H1 (cell line): ENCODE measurements around the gene YWHAG. TPM values are rescaled to one million over a fixed set of nuclear protein-coding genes. Genes with fewer than 3 reads are reported as not detected.

Source experiments
- CTCF ChIA-PET: fragments of 300-600 bp; sonication (Branson Sonifier 250); formaldehyde crosslinking; loops from one replicate; lab custom pipeline; 2021; ENCODE audit not compliant: partially characterized antibody; lab: Charles Lee
- POLR2A ChIA-PET: fragments of 300-600 bp; sonication (Branson Sonifier 250); formaldehyde crosslinking; loops from one replicate; lab custom pipeline; 2021; ENCODE audit warnings: inconsistent platforms; ENCODE audit not compliant: partially characterized antibody; lab: Charles Lee
- DNase-seq, 2 experiments: peaks; one replicate each; pipeline versions ENCODE4 v3.0.0 to v3.0.0-alpha.2; 2010 to 2022; ENCODE audit warnings: low spot score in 2 of 2, low read depth in 1 of 2, mixed read lengths in 1 of 2
- FAIRE-seq: peaks from 2 replicates; lab custom pipeline; 2011; peaks lifted over from hg19 to GRCh38; lab: Jason Lieb, UNC
- H2AFZ ChIP-seq: 2 replicates; pipeline ENCODE4 v1.8.1; 2012; ENCODE audit warnings: low read length, inconsistent platforms
- H2AK5ac ChIP-seq: 2 replicates; pipeline ENCODE4 v1.6.1; 2013; ENCODE audit warnings: low read depth, low read length
- H2BK120ac ChIP-seq: replicated peaks from 2 replicates; pipeline ENCODE3; 2013; ENCODE audit warnings: low read depth, low read length, inconsistent platforms
- H2BK12ac ChIP-seq: 2 replicates; pipeline ENCODE4 v1.6.1; 2013; ENCODE audit warnings: low read depth, low read length
- H2BK15ac ChIP-seq: 2 replicates; pipeline ENCODE4 v1.6.1; 2013; ENCODE audit warnings: low read length
- H2BK20ac ChIP-seq: 2 replicates; pipeline ENCODE4 v1.6.1; 2013; ENCODE audit warnings: low read length
- H2BK5ac ChIP-seq: 2 replicates; pipeline ENCODE4 v1.6.1; 2013; ENCODE audit warnings: low read depth, low read length
- H3K14ac ChIP-seq: 2 replicates; pipeline ENCODE4 v1.6.1; 2013; ENCODE audit warnings: inconsistent platforms; ENCODE audit not compliant: insufficient read length
- H3K18ac ChIP-seq: 2 replicates; pipeline ENCODE4 v1.6.1; 2013; ENCODE audit warnings: low read length; ENCODE audit errors: extremely low read depth
- H3K23ac ChIP-seq: 2 replicates; pipeline ENCODE4 v1.6.1; 2013; ENCODE audit warnings: inconsistent platforms; ENCODE audit not compliant: insufficient read length
- H3K23me2 ChIP-seq: 2 replicates; pipeline ENCODE4 v1.6.1; 2013; ENCODE audit warnings: low read depth, low read length
- H3K27ac ChIP-seq: 2 replicates; pipeline ENCODE4 v1.6.1; 2011; ENCODE audit warnings: low read depth, low read length, inconsistent platforms
- H3K27me3 ChIP-seq, 4 experiments: replicated peaks in 1 of 4; 1 replicate in 1 of 4; 2 replicates in 3 of 4; pipeline versions ENCODE4 v1.6.1 to v1.8.1; 2011 to 2013; ENCODE audit warnings: low read length in 3 of 4, mild to moderate bottlenecking in 3 of 4, inconsistent platforms in 2 of 4, mixed read lengths in 2 of 4, moderate library complexity in 1 of 4; ENCODE audit not compliant: control insufficient read depth in 3 of 4, insufficient read depth in 3 of 4; ENCODE audit errors: extremely low read depth in 1 of 4
- H3K36me3 ChIP-seq, 4 experiments: 2 replicates each; pipeline versions ENCODE4 v1.6.1 to v1.8.1; 2011 to 2013; ENCODE audit warnings: mild to moderate bottlenecking in 4 of 4, low read length in 3 of 4, moderate library complexity in 2 of 4, control low read depth in 1 of 4, inconsistent platforms in 1 of 4; ENCODE audit not compliant: insufficient read depth in 4 of 4, control insufficient read depth in 2 of 4
- H3K4ac ChIP-seq: replicated peaks from 2 replicates; pipeline ENCODE3; 2013; ENCODE audit warnings: low read length, low read depth, mixed read lengths, inconsistent platforms; ENCODE audit not compliant: insufficient read length
- H3K4me1 ChIP-seq, 4 experiments: replicated peaks in 1 of 4; 1 replicate in 1 of 4; 2 replicates in 3 of 4; pipeline versions ENCODE4 v1.6.1 to v1.8.1; 2011 to 2013; ENCODE audit warnings: low read length in 3 of 4, inconsistent platforms in 2 of 4, mixed read lengths in 1 of 4; ENCODE audit not compliant: insufficient read depth in 4 of 4, control insufficient read depth in 3 of 4
- H3K4me2 ChIP-seq, 2 experiments: 2 replicates each; pipeline versions ENCODE4 v1.6.1 to v1.8.1; 2011 to 2013; ENCODE audit warnings: low read depth in 2 of 2, low read length in 2 of 2, control low read depth in 1 of 2, inconsistent platforms in 1 of 2, mild to moderate bottlenecking in 1 of 2; ENCODE audit not compliant: insufficient read depth in 1 of 2
- H3K4me3 ChIP-seq, 4 experiments: fragments of 200-600, 300-600 bp in 1 of 4; sonication (generic), shearing (Covaris generic), sonication (Bioruptor Twin) in 1 of 4; 2 replicates each; pipeline versions ENCODE4 v1.5.1 to v1.8.1; 2011 to 2016; ENCODE audit warnings: low read length in 4 of 4, low read depth in 3 of 4, control low read depth in 2 of 4, inconsistent platforms in 2 of 4, mild to moderate bottlenecking in 2 of 4, mixed read lengths in 1 of 4, moderate library complexity in 1 of 4; ENCODE audit not compliant: insufficient read depth in 2 of 4; ENCODE audit errors: extremely low read depth in 1 of 4
- H3K56ac ChIP-seq: replicated peaks from 2 replicates; pipeline ENCODE3; 2013; ENCODE audit warnings: low read depth, mild to moderate bottlenecking, mixed read lengths, low read length, inconsistent platforms; ENCODE audit not compliant: insufficient read length
- H3K79me1 ChIP-seq: 2 replicates; pipeline ENCODE4 v1.6.1; 2013; ENCODE audit warnings: low read depth, low read length, control low read depth
- H3K79me2 ChIP-seq, 2 experiments: 2 replicates each; pipeline versions ENCODE4 v1.6.1 to v1.8.1; 2012 to 2013; ENCODE audit warnings: low read length in 2 of 2, mild to moderate bottlenecking in 2 of 2, inconsistent platforms in 1 of 2; ENCODE audit not compliant: insufficient read depth in 2 of 2, control insufficient read depth in 1 of 2
- H3K9ac ChIP-seq, 4 experiments: replicated peaks in 1 of 4; 1 replicate in 1 of 4; 2 replicates in 3 of 4; pipeline versions ENCODE4 v1.6.1 to v1.8.1; 2011 to 2013; ENCODE audit warnings: low read depth in 3 of 4, low read length in 3 of 4, control low read depth in 2 of 4, mild to moderate bottlenecking in 2 of 4, moderate library complexity in 2 of 4, inconsistent platforms in 1 of 4; ENCODE audit errors: extremely low read depth in 1 of 4
- H3K9me3 ChIP-seq, 2 experiments: 2 replicates each; pipeline versions ENCODE4 v1.6.1 to v1.8.1; 2012 to 2013; ENCODE audit warnings: mild to moderate bottlenecking in 2 of 2, moderate library complexity in 2 of 2, control low read depth in 1 of 2, inconsistent platforms in 1 of 2, low read depth in 1 of 2, low read length in 1 of 2, mixed read lengths in 1 of 2; ENCODE audit not compliant: insufficient read depth in 2 of 2
- H4K20me1 ChIP-seq, 2 experiments: replicated peaks in 1 of 2; 2 replicates each; pipeline versions ENCODE3 to v1.8.1; 2011 to 2013; ENCODE audit warnings: inconsistent platforms in 2 of 2, low read length in 2 of 2, mild to moderate bottlenecking in 1 of 2; ENCODE audit not compliant: insufficient read depth in 2 of 2, control insufficient read depth in 1 of 2
- H4K5ac ChIP-seq: 2 replicates; pipeline ENCODE4 v1.6.1; 2013; ENCODE audit warnings: low read length, low read depth, mixed read lengths, inconsistent platforms; ENCODE audit not compliant: insufficient read length
- H4K8ac ChIP-seq: 2 replicates; pipeline ENCODE4 v1.8.0; 2013; ENCODE audit warnings: mild to moderate bottlenecking, moderate library complexity, low read length, inconsistent platforms; ENCODE audit not compliant: insufficient read depth; ENCODE audit errors: extremely low read depth
- H4K91ac ChIP-seq: replicated peaks from 2 replicates; pipeline ENCODE3; 2013; ENCODE audit warnings: low read length, mixed read lengths, inconsistent platforms; ENCODE audit not compliant: insufficient read length
- BACH1 ChIP-seq: IDR thresholded peaks from 2 replicates; pipeline ENCODE4 v1.6.1; 2012; ENCODE audit warnings: low read length, improper control_type of control experiment
- CHD1 ChIP-seq: IDR thresholded peaks from 2 replicates; pipeline ENCODE4 v1.6.1; 2012; ENCODE audit warnings: low read depth, low read length, improper control_type of control experiment
- JUND ChIP-seq: IDR thresholded peaks from 2 replicates; pipeline ENCODE4 v1.6.1; 2011; ENCODE audit warnings: mild to moderate bottlenecking, improper control_type of control experiment, low read length
- TAF7 ChIP-seq: optimal IDR thresholded peaks from 2 replicates; pipeline ENCODE3; 2011; ENCODE audit warnings: low read depth, mild to moderate bottlenecking, inconsistent platforms, low read length, moderate library complexity, borderline replicate concordance
- WGBS, 2 experiments: shearing (Covaris generic) in 1 of 2; methylation state at CpG; one replicate each; pipeline versions ENCODE4 v1.1.6 to v1.1.7; 2013 to 2015; ENCODE audit warnings: low lambda C conversion rate in 2 of 2, mixed read lengths in 2 of 2, inconsistent platforms in 1 of 2, low coverage in 1 of 2, missing lambda C conversion rate in 1 of 2; ENCODE audit not compliant: insufficient replicate concordance in 2 of 2, insufficient coverage in 1 of 2, insufficient read length in 1 of 2; ENCODE audit errors: extremely low coverage in 1 of 2, missing lambda C conversion rate in 1 of 2; 5-methylcytosine and 5-hydroxymethylcytosine counted together
- polyA plus RNA-seq, 7 experiments: library from polyadenylated mRNA; depleted of rRNA in 3 of 7; stranded (reverse) in 5 of 7; unstranded in 2 of 7; fragments of >200 nt in 5 of 7; fragments of 200-250 nt in 2 of 7; gene quantifications; 1 replicate in 5 of 7; 2 replicates in 1 of 7; 4 replicates in 1 of 7; pipeline versions ENCODE4 v1.2.1 to v1.2.3, GENCODE V29; 2011 to 2013; ENCODE audit warnings: missing spikeins in 2 of 7, mixed read lengths in 2 of 7
- total RNA-seq: library from RNA; stranded (reverse); fragmentation: NEBNext Ultra II Directional; extraction: Animal tissue kit (Norgen Biotek cat#: 25700); gene quantifications from 2 replicates; pipeline ENCODE4 v1.2.1, GENCODE V29; 2021

The YWHAG gene
- total and polyA plus RNA-seq, 2 of the 8 experiments (the other 6 are each of a cell fraction or from before 2014, with no cell fraction given), result 57.2 to 241 TPM

- no peaks in the 10 kb centered on the region for H3K79me2 ChIP-seq
- no peaks in the 10 kb centered on the region for H3K36me3 ChIP-seq
- no peaks in the 10 kb centered on the region; the same call in 1 of the 2 replicates for H3K23me2 ChIP-seq
- no peak overlapping the region for H2BK20ac ChIP-seq
- no peak overlapping the region for H3K27ac ChIP-seq
- no peak overlapping the region; the same call in 1 of the 2 replicates for H4K8ac ChIP-seq
- H2AK5ac ChIP-seq, result no peak overlapping the region
- ChIA-PET POLR2A (interaction anchor here (0.8 to 1.0 kb wide), 2 partner anchors 11 to 15 kb away, joined by 4 to 5 read pairs; no protein-coding TSS in a partner anchor), CTCF (interaction anchor here (0.9 kb wide), 1 partner anchor 11 kb away, joined by 3 read pairs; no protein-coding TSS in a partner anchor)
- H3K9me3 ChIP-seq, result no peaks in the 10 kb centered on the region
- no peak overlapping the region for H2BK15ac ChIP-seq
- H3K9ac ChIP-seq, result no peak overlapping the region
- no peak overlapping the region for H4K5ac ChIP-seq
- no peak overlapping the region for H3K4me2 ChIP-seq
- H3K4me3 ChIP-seq, result no peak overlapping the region
- no peak overlapping the region for H3K14ac ChIP-seq
- H3K23ac ChIP-seq, result no peak overlapping the region
- no peaks in the 10 kb centered on the region for H4K20me1 ChIP-seq
- H3K27me3 ChIP-seq, result no peaks in the 10 kb centered on the region
- WGBS, 2 experiments, result 97% methylated on average over 9 of the region's 9 CpGs; no CpG with 5 or more reads in 1 of the 2 experiments
- no peak overlapping the region for H4K91ac ChIP-seq
- H2AFZ ChIP-seq, result no peak overlapping the region
- no peaks in the 10 kb centered on the region for H3K79me1 ChIP-seq
- no peak overlapping the region for H2BK5ac ChIP-seq
- DNase-seq (no peak), FAIRE-seq (no peak)
- H3K56ac ChIP-seq, result no peak overlapping the region
- H3K18ac ChIP-seq, result no peak overlapping the region
- H3K4me1 ChIP-seq, result peaks cover 0 to 3% (median 0%) of the 10 kb centered on the region in 4 experiments; a peak in 1 of 7 replicates
- H2BK120ac ChIP-seq, result no peak overlapping the region
- H3K4ac ChIP-seq, result no peak overlapping the region
- H2BK12ac ChIP-seq, result no peak overlapping the region
- TF ChIP-seq BACH1 (no peak), CHD1 (no peak), JUND (no peak), TAF7 (no peak)
Observed at GRCh38 chr7:76375251-76375650, 16.5 kb upstream of the YWHAG start.
